ENCODE measurements around the gene KIAA1671.

KIAA1671 gene

DNA sequence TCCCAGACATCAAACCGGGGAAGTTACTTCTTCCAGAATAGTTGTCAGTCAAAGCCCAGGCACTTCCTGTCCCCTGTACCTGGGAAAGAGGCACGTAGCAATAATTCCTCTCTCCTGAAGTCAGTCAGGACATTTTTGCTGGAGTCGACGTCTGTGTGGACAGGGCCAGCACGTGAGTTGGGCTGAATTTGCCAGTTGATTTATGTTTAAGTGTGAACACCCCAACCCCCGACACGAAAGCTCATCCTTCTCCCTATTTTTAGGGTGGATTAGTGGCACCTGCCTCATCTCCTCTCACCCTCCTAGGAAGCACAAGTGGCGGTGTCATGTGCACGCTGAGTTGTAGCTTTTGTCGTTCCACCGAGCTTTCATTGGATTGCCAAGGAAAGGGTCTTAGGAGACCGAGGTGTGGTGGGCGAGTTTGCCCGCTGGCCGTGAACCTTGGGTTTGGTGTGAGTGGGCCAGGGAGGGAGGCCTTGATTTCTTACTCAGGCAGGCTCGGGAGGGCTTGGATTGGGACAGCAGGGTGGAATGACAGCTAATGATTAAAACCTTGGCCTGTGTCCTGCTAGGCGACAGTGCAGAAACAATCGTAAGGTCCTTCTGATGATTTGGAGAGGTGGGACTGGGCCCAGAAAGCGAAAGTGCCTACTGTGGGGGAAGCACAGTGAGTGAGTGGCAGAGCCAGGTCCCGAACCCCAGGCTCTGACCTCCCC, 160.2 kb downstream of the KIAA1671 start:
- H3K4me3 ChIP-seq (replicated peaks in 1 of 2; ENCODE audit: low read depth in 2 of 2, low read length in 2 of 2), result no peak overlapping the region
- TF ChIP-seq, protein P1, sequence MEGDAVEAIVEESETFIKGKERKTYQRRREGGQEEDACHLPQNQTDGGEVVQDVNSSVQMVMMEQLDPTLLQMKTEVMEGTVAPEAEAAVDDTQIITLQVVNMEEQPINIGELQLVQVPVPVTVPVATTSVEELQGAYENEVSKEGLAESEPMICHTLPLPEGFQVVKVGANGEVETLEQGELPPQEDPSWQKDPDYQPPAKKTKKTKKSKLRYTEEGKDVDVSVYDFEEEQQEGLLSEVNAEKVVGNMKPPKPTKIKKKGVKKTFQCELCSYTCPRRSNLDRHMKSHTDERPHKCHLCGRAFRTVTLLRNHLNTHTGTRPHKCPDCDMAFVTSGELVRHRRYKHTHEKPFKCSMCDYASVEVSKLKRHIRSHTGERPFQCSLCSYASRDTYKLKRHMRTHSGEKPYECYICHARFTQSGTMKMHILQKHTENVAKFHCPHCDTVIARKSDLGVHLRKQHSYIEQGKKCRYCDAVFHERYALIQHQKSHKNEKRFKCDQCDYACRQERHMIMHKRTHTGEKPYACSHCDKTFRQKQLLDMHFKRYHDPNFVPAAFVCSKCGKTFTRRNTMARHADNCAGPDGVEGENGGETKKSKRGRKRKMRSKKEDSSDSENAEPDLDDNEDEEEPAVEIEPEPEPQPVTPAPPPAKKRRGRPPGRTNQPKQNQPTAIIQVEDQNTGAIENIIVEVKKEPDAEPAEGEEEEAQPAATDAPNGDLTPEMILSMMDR (IDR thresholded peaks at IDR 0.05; ENCODE audit: low read depth, low read length), result no peak
- no peak for DNase-seq (ENCODE audit: low read depth in 2 of 2)

DNA sequence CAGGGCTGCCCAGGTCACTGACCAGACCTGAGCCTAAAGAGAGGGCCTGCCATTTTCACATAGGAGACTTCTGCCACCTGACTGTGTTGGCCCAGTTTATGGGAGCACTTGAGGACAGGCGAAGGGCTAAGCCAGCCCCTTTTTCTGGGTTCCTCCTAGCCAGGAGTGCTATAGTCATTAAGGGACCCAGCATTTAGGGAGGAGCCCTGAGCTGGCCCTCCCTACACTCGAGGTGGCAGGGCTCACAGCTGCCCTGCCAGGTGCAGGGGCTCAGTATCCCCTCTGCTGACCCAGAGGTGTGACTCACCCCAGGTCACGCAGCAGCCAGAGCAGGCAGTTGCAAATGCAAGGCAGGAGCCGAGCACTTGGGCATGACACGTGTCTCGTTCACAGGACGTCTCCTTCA, 160.8 kb downstream of the KIAA1671 start:
- TF ChIP-seq, protein P1 (IDR thresholded peaks at IDR 0.05; ENCODE audit: low read depth, low read length), result no peak
- H3K4me3 ChIP-seq (replicated peaks in 1 of 2; ENCODE audit: low read depth in 2 of 2, low read length in 2 of 2), result no peak overlapping the region
- DNase-seq (ENCODE audit: low read depth in 2 of 2), result no peak

DNA sequence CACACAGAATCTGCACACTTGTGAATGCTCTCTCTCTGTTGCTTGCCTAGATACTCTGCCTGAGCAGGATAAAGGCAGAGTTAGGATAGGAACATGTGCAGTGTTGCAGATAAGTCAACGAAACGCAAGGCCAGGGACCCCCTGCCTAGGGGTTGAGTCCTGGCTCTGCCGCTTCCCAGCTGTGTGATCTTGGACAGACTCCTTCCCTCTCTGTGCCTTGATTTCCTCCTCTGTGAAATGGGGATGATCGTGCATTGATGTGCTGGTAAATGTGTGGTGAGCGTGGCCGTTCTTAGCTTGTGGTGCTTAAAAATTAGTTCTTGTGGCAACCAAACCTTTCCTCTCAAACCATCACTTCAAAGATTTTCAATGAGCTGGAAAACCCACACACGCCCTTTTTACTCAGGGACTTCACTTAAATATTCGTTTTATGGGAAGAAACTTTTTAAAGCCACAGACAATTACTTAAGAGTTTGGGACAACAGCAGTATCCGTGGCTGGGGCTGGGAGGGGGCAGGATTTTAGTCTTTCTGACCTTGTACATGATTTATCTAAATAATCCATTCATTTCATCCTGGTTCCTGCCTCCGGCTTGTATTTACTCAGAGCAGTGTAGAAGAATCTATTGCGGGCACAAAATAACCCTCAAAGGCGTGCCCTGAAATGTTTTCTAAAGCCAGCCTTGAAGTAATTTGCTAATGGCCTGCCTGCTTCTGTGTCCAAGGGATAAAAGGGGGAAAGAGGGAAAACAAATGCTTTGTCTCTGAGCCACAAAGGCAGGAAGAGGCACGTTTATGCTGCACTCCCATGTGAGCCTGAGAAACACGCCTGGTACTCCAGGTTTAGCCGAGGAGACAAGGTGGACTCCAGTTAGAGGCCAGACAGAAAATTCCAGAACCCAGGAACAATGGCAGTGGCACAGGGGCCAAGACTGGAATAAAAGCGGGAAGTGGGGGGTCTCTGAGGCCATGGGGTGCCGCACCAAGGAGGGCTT, 162.2 kb downstream of the KIAA1671 start:
- DNase-seq (ENCODE audit: low read depth in 2 of 2), result no peak
- TF ChIP-seq, protein P1 (IDR thresholded peaks at IDR 0.05; ENCODE audit: low read depth, low read length), result no peak
- no peak overlapping the region for H3K4me3 ChIP-seq (replicated peaks in 1 of 2; ENCODE audit: low read depth in 2 of 2, low read length in 2 of 2)

DNA sequence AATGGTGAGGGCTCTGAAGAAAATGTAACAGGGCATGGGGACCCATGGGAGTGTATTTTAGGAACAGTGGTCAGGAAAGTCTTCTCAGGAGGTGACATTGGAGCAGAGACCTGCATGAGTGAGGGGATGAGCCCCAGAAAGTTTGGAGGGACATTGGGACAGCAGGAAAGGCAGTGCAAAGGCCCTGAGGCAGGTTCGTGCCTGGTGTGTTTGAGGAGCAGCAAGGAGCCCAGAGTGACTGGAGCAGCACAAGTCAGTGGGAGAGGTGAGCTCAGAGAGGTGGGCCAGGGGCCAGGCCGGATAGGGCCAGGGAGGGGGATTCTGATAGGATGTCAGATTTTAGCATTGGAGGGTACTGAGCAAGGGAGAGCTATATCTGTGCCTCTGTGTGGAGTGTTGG, 167.1 kb downstream of the KIAA1671 start:
- TF ChIP-seq, protein P1 (IDR thresholded peaks at IDR 0.05; ENCODE audit: low read depth, low read length), result no peak
- DNase-seq (ENCODE audit: low read depth in 2 of 2), result no peak
- H3K4me3 ChIP-seq (replicated peaks in 1 of 2; ENCODE audit: low read depth in 2 of 2, low read length in 2 of 2), result no peak overlapping the region

DNA sequence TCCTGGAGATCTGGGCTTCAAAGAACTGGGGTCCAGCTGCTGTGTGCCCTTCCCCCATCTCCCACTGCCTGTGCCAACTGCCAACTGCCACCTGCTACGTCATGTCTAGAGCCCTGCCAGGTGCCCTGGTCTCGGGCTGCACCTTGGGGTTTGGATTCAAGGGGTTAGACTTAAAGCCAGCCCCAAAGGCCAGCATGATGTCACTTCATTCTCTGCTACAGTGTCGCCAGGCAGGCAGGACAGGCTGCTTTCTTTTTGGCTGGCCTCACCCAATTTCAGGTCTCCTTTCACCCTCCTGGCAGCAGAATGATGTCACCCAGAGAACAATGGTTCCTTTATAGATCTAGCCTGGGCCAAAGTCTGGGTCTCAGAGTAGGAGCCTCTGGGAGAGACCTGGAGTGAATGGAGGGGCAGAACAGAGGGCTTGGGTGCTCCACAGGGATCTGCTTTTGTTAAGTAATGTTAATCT, 167.6 kb downstream of the KIAA1671 start:
- DNase-seq (ENCODE audit: low read depth in 2 of 2), result no peak
- no peak overlapping the region for H3K4me3 ChIP-seq (replicated peaks in 1 of 2; ENCODE audit: low read depth in 2 of 2, low read length in 2 of 2)
- TF ChIP-seq, protein P1 (IDR thresholded peaks at IDR 0.05; ENCODE audit: low read depth, low read length), result no peak

DNA sequence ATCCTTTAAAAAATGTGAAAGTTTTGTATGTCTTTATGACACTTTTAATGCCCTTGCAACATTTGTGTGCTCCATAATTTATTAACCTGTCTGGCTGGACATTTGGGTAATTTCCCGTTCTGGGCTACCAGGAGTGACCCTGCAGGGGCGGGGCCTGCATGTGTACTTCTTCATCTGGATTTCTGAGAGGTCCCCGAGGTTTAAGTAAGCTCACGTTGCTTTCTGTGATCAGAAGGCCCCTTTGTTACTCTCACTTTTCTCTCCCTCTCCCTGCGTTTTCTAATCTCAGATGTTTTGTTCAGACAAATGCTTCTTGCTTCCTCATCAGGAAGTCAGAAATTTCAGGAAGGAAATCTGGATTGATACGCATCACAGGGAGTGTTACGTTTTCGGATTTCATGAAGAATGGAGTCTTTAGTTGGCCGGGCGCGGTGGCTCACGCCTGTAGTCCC, 168.3 kb downstream of the KIAA1671 start:
- TF ChIP-seq, protein P1 (IDR thresholded peaks at IDR 0.05; ENCODE audit: low read depth, low read length), result no peak
- no peak for DNase-seq (ENCODE audit: low read depth in 2 of 2)
- H3K4me3 ChIP-seq (replicated peaks in 1 of 2; ENCODE audit: low read depth in 2 of 2, low read length in 2 of 2), result no peak overlapping the region
